ENCODE results near the gene KDM7A. TPM values are rescaled to one million over a fixed set of nuclear protein-coding genes. Genes with fewer than 3 reads are reported as not detected.

Gene KDM7A
- total RNA-seq, 1 experiment from 2014 or later, result 5.1 TPM

- peaks cover 14% of the 10 kb centered on the region for H3K9me3 Mint-ChIP-seq (ENCODE audit: unreplicated experiment)
- no peaks in the 10 kb centered on the region for H3K4me1 ChIP-seq
Measured at GRCh38 chr7:140196361-140197217, 19.8 kb upstream of the KDM7A start.

DNA sequence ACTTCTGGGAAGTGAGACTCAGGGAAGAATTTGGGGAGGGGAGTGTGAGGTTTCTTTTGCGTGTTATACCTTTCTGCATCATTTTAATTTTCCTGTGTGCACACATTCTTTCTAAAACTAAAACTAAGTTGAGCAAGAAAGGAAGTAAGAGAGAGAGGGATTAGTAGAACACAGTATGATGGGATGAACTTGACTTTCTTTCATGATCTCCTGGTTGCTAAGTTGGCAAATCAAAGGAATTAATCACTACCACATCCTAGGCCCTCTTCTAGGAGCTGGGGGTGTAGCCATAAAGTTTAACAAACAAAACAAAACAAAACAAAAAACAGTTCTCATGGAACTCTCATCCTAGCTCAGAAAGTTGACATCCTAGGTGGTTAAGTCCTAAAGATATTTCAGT lies 19.1 kb upstream of the KDM7A start:
- intact Hi-C loops (cut with micrococcal nuclease; ENCODE audit: unreplicated experiment), result no loop called here
- H3K9me3 ChIP-seq, result no peaks in the 10 kb centered on the region
- Mint-ChIP-seq H3K9me3 (ENCODE audit: unreplicated experiment) (peaks cover 10% of the 10 kb centered on the region), H3K4me3 (ENCODE audit: unreplicated experiment) (no peak overlapping the region), H3K36me3 (ENCODE audit: insufficient read depth, unreplicated experiment) (no peaks in the 10 kb centered on the region), H3K27me3 (ENCODE audit: insufficient read depth, unreplicated experiment) (peaks cover 12% of the 10 kb centered on the region), H3K27ac (ENCODE audit: unreplicated experiment) (no peak overlapping the region), H3K4me1 (ENCODE audit: low read depth, unreplicated experiment) (no peaks in the 10 kb centered on the region)
- no peaks in the 10 kb centered on the region for H3K36me3 ChIP-seq (ENCODE audit: control insufficient read depth, insufficient read depth, low read length)
- no peaks in the 10 kb centered on the region for H3K27me3 ChIP-seq (replicated peaks; ENCODE audit: control insufficient read depth, insufficient read depth, low read length)
- TF ChIP-seq CTCF (IDR thresholded peaks at IDR 0.05; ENCODE audit: insufficient read depth in 1 of 2, low read depth in 1 of 2, low read length in 1 of 2, severe bottlenecking in 1 of 2, unreplicated experiment in 1 of 2), result no peak
- no TSS peak for BruUV-seq (replicated peaks)
- no peaks in the 10 kb centered on the region for H3K4me1 ChIP-seq
- H3K4me3 ChIP-seq (ENCODE audit: low read depth, low read length), result no peak overlapping the region
- ChIA-PET POLR2A (no interaction called here), CTCF (no interaction called here)
- DNase-seq, result no peak

More at GRCh38 chr7:140196361-140197217, 19.8 kb upstream of the KDM7A start:
- no TSS peak for BruUV-seq (replicated peaks)
- no peak for DNase-seq
- Histone ChIP-seq H3K4me3 (ENCODE audit: low read depth, low read length) (no peak overlapping the region), H3K36me3 (ENCODE audit: control insufficient read depth, insufficient read depth, low read length) (no peaks in the 10 kb centered on the region), H3K9me3 (no peaks in the 10 kb centered on the region), H3K27me3 (replicated peaks; ENCODE audit: control insufficient read depth, insufficient read depth, low read length) (no peaks in the 10 kb centered on the region)
- Mint-ChIP-seq H3K36me3 (ENCODE audit: insufficient read depth, unreplicated experiment) (no peaks in the 10 kb centered on the region), H3K27me3 (ENCODE audit: insufficient read depth, unreplicated experiment) (peaks cover 12% of the 10 kb centered on the region), H3K4me1 (ENCODE audit: low read depth, unreplicated experiment) (no peaks in the 10 kb centered on the region), H3K27ac (ENCODE audit: unreplicated experiment) (no peak overlapping the region), H3K4me3 (ENCODE audit: unreplicated experiment) (no peak overlapping the region)
- POLR2A ChIA-PET, result no interaction called here
- CTCF ChIA-PET, result no interaction called here
- no peak for TF ChIP-seq CTCF (IDR thresholded peaks at IDR 0.05; ENCODE audit: insufficient read depth in 1 of 2, low read depth in 1 of 2, low read length in 1 of 2, severe bottlenecking in 1 of 2, unreplicated experiment in 1 of 2)
- intact Hi-C loops (cut with micrococcal nuclease; ENCODE audit: unreplicated experiment), result no loop called here

GRCh38 chr7:140192620-140193019 lies 15.8 kb upstream of the KDM7A start:
- DNase-seq, result no peak
- Mint-ChIP-seq H3K36me3 (ENCODE audit: insufficient read depth, unreplicated experiment) (no peaks in the 10 kb centered on the region), H3K27me3 (ENCODE audit: insufficient read depth, unreplicated experiment) (peaks cover 26% of the 10 kb centered on the region), H3K4me3 (ENCODE audit: unreplicated experiment) (no peak overlapping the region), H3K27ac (ENCODE audit: unreplicated experiment) (no peak overlapping the region), H3K4me1 (ENCODE audit: low read depth, unreplicated experiment) (no peaks in the 10 kb centered on the region), H3K9me3 (ENCODE audit: unreplicated experiment) (peaks cover 10% of the 10 kb centered on the region)
- H3K27me3 ChIP-seq (replicated peaks; ENCODE audit: control insufficient read depth, insufficient read depth, low read length), result no peaks in the 10 kb centered on the region
- TF ChIP-seq CTCF (IDR thresholded peaks at IDR 0.05; ENCODE audit: insufficient read depth in 1 of 2, low read depth in 1 of 2, low read length in 1 of 2, severe bottlenecking in 1 of 2, unreplicated experiment in 1 of 2), result no peak
- no peaks in the 10 kb centered on the region for H3K36me3 ChIP-seq (ENCODE audit: control insufficient read depth, insufficient read depth, low read length)
- POLR2A ChIA-PET, result interaction anchor here (0.6 kb wide), 1 partner anchor 110 kb away, joined by 4 read pairs; no protein-coding TSS in a partner anchor
- CTCF ChIA-PET, result no interaction called here
- H3K4me1 ChIP-seq, result no peaks in the 10 kb centered on the region
- BruUV-seq (replicated peaks), result no TSS peak
- intact Hi-C loops (cut with micrococcal nuclease; ENCODE audit: unreplicated experiment), result no loop called here
- H3K4me3 ChIP-seq (ENCODE audit: low read depth, low read length), result no peak overlapping the region
- H3K9me3 ChIP-seq, result no peaks in the 10 kb centered on the region

All from Caco-2 (cell line).